Caco-2 (cell line): Measurements from ENCODE around the gene SLC24A4. TPM values are rescaled to one million over a fixed set of nuclear protein-coding genes. Genes with fewer than 3 reads are reported as not detected.

Experiments used
- BruUV-seq: library from RNA; stranded (reverse); fragments of 400-500 nt; replicated peaks from 2 replicates; lab custom pipeline; 2021; lab: Mats Ljungman, UMichigan
- CTCF ChIA-PET: fragments of 300-600 bp; sonication (Branson Sonifier 250); formaldehyde crosslinking; loops from one replicate; lab custom pipeline; 2022; ENCODE audit warnings: antibody characterized with exemption; lab: Charles Lee
- POLR2A ChIA-PET: fragments of 300-600 bp; sonication (Branson Sonifier 250); formaldehyde crosslinking; loops from one replicate; lab custom pipeline; 2022; ENCODE audit warnings: antibody characterized with exemption; lab: Charles Lee
- DNase-seq, 2 experiments: peaks; one replicate each; pipeline versions ENCODE4 v3.0.0 to v3.0.0-alpha.2; 2020 to 2022
- H3K27me3 ChIP-seq: replicated peaks from 2 replicates; pipeline ENCODE4 v1.6.0; 2011; ENCODE audit warnings: low read length; ENCODE audit not compliant: control insufficient read depth, insufficient read depth
- H3K36me3 ChIP-seq: 2 replicates; pipeline ENCODE4 v1.5.1; 2011; ENCODE audit warnings: low read length; ENCODE audit not compliant: control insufficient read depth, insufficient read depth
- H3K4me1 ChIP-seq: fragments of 250-450 bp; sonication (Bioruptor Pico); 2 replicates; pipeline ENCODE4 v1.5.1; 2020; ENCODE audit warnings: mild to moderate bottlenecking
- H3K4me3 ChIP-seq: 2 replicates; pipeline ENCODE4 v1.5.1; 2011; ENCODE audit warnings: low read depth, mild to moderate bottlenecking, control low read depth, low read length
- H3K9me3 ChIP-seq: fragments of 250-450 bp; sonication (Bioruptor Pico); 2 replicates; pipeline ENCODE4 v1.5.1; 2020; ENCODE audit warnings: mild to moderate bottlenecking, moderate library complexity
- H3K27ac Mint-ChIP-seq: one replicate; pipeline ENCODE4 v1.8.0; 2022; ENCODE audit warnings: mixed read lengths; ENCODE audit not compliant: unreplicated experiment
- H3K27me3 Mint-ChIP-seq: one replicate; pipeline ENCODE4 v1.8.0; 2022; ENCODE audit warnings: mixed read lengths; ENCODE audit not compliant: insufficient read depth, unreplicated experiment
- H3K36me3 Mint-ChIP-seq: one replicate; pipeline ENCODE4 v1.8.0; 2022; ENCODE audit warnings: mild to moderate bottlenecking, mixed read lengths; ENCODE audit not compliant: insufficient read depth, unreplicated experiment
- H3K4me1 Mint-ChIP-seq: one replicate; pipeline ENCODE4 v1.8.0; 2022; ENCODE audit warnings: low read depth, mixed read lengths; ENCODE audit not compliant: unreplicated experiment
- H3K4me3 Mint-ChIP-seq: one replicate; pipeline ENCODE4 v1.8.0; 2022; ENCODE audit warnings: mild to moderate bottlenecking, moderate library complexity, mixed read lengths; ENCODE audit not compliant: unreplicated experiment
- H3K9me3 Mint-ChIP-seq: one replicate; pipeline ENCODE4 v1.8.0; 2022; ENCODE audit warnings: mixed read lengths; ENCODE audit not compliant: unreplicated experiment
- intact Hi-C: fragments of 100-400 bp; cut with micrococcal nuclease; formaldehyde crosslinking; loops from one replicate; pipeline ENCODE4 v1.10.0; 2022; ENCODE audit not compliant: unreplicated experiment
- total RNA-seq: library from RNA; stranded (reverse); gene quantifications from 2 replicates; pipeline ENCODE4 v1.2.3, GENCODE V29; 2022
- TF ChIP-seq, protein P1 (sequence below), 2 experiments: fragments of 200-600 bp in 1 of 2; IDR thresholded peaks; 1 replicate in 1 of 2; 2 replicates in 1 of 2; pipeline versions ENCODE4 v1.5.1 to v1.8.0; 2011 to 2022; ENCODE audit warnings: antibody characterized with exemption in 1 of 2, control low read depth in 1 of 2, inconsistent platforms in 1 of 2, low read depth in 1 of 2, low read length in 1 of 2, mild to moderate bottlenecking in 1 of 2, moderate library complexity in 1 of 2; ENCODE audit not compliant: insufficient read depth in 1 of 2, severe bottlenecking in 1 of 2, unreplicated experiment in 1 of 2

The SLC24A4 gene
- total RNA-seq, 1 experiment from 2014 or later = not detected

DNA sequence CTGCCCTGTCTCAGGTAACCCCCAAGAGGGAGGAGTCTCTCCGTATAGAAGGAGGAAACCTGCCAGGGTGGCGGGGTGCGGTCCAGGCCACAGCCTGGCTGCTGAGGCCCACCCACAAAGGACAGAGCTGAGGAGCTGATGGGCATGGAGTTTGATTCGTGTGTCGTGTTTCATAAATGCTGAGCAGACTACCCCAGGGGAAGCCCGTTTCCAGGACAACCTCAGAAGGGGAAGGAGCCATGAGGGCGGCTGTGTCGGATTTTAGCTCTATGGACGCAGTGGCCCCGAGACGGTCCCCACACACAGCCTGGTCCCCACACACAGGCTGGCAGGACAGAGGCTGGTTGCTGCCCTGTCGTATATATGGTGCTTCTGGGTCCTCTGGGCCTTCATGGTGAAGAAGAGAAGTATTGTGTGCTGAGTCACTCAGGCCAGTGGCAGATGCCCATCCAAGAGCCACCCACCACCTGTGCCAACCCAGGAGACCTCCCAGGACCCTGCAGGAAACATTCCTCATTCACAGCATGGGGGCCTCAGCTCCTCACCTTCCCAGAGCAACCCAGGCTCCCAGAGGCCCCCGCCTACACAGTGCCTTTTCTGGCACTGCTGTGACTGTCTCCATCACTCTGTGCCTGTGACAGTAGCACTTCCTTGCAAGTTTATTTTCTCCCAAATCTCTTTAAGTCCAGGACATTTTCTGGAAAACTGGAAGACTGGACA is 127.5 kb downstream of the SLC24A4 start:
- no peak for DNase-seq
- H3K4me3 Mint-ChIP-seq = no peak overlapping the region
- H3K27me3 Mint-ChIP-seq = no peaks in the 10 kb centered on the region
- H3K27ac Mint-ChIP-seq = no peak overlapping the region
- TF ChIP-seq, protein P1, sequence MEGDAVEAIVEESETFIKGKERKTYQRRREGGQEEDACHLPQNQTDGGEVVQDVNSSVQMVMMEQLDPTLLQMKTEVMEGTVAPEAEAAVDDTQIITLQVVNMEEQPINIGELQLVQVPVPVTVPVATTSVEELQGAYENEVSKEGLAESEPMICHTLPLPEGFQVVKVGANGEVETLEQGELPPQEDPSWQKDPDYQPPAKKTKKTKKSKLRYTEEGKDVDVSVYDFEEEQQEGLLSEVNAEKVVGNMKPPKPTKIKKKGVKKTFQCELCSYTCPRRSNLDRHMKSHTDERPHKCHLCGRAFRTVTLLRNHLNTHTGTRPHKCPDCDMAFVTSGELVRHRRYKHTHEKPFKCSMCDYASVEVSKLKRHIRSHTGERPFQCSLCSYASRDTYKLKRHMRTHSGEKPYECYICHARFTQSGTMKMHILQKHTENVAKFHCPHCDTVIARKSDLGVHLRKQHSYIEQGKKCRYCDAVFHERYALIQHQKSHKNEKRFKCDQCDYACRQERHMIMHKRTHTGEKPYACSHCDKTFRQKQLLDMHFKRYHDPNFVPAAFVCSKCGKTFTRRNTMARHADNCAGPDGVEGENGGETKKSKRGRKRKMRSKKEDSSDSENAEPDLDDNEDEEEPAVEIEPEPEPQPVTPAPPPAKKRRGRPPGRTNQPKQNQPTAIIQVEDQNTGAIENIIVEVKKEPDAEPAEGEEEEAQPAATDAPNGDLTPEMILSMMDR (IDR thresholded peaks at IDR 0.05; ENCODE audit: insufficient read depth in 1 of 2, low read depth in 1 of 2, low read length in 1 of 2, severe bottlenecking in 1 of 2, unreplicated experiment in 1 of 2) = no peak
- no peaks in the 10 kb centered on the region for H3K4me1 ChIP-seq
- intact Hi-C loops = no loop called here
- POLR2A ChIA-PET = no interaction called here
- H3K4me3 ChIP-seq = no peak overlapping the region
- no peaks in the 10 kb centered on the region for H3K4me1 Mint-ChIP-seq
- no peaks in the 10 kb centered on the region for H3K27me3 ChIP-seq
- CTCF ChIA-PET = no interaction called here
- H3K36me3 ChIP-seq = no peaks in the 10 kb centered on the region
- no peaks in the 10 kb centered on the region for H3K9me3 Mint-ChIP-seq
- no peaks in the 10 kb centered on the region for H3K9me3 ChIP-seq
- no TSS peak for BruUV-seq
- no peaks in the 10 kb centered on the region for H3K36me3 Mint-ChIP-seq

DNA sequence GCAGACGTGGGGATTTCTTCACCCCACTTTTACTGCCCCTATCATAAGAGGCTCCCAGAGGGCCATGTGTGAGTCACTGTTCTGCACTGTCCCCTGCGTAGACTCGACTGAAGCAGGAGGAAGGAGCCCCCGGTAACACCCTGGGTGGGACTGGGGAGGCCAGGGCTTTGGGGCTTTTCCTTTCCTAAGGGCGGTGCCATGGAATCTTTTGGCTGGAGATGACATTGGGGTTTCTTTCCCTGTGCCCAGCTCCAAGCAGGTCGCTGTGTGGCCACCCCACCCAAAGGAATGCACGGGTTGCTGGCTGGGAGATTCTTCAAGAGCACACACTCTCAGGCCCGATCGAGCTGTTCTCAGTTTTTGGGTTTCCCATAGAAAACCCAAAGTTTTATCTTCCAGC is 128.3 kb downstream of the SLC24A4 start:
- intact Hi-C loops = no loop called here
- TF ChIP-seq, protein P1 (IDR thresholded peaks at IDR 0.05; ENCODE audit: insufficient read depth in 1 of 2, low read depth in 1 of 2, low read length in 1 of 2, severe bottlenecking in 1 of 2, unreplicated experiment in 1 of 2) = no peak
- no peaks in the 10 kb centered on the region for H3K36me3 ChIP-seq
- H3K36me3 Mint-ChIP-seq = no peaks in the 10 kb centered on the region
- ChIA-PET POLR2A (no interaction called here), CTCF (no interaction called here)
- no peaks in the 10 kb centered on the region for H3K9me3 Mint-ChIP-seq
- no TSS peak for BruUV-seq
- H3K27me3 ChIP-seq = no peaks in the 10 kb centered on the region
- no peaks in the 10 kb centered on the region for H3K4me1 Mint-ChIP-seq
- H3K4me1 ChIP-seq = no peaks in the 10 kb centered on the region
- H3K27me3 Mint-ChIP-seq = no peaks in the 10 kb centered on the region
- no peak overlapping the region for H3K27ac Mint-ChIP-seq
- H3K4me3 Mint-ChIP-seq = no peak overlapping the region
- H3K9me3 ChIP-seq = no peaks in the 10 kb centered on the region
- DNase-seq = no peak
- H3K4me3 ChIP-seq = no peak overlapping the region

DNA sequence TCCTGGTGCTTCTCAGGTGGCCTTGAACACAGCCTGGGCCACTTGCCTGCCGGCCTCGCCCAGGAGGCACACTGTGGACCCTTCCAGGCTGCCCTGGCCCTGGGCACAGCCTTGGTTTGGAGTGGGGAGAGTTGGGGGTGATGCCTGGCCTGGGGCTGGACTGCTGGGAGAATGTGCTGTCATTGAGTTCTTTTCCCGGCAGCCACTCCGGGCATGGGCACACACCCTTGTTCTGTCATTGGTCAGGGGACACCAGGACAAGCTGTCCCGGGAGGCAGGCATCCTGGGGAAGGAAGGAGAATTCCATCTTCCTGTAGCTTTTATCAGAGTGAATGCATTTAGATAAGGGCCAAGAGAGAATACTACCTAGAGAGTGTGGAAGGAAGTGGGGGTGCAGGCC is 128.8 kb downstream of the SLC24A4 start:
- DNase-seq = no peak
- Mint-ChIP-seq H3K4me1 (no peaks in the 10 kb centered on the region), H3K27me3 (no peaks in the 10 kb centered on the region), H3K4me3 (no peak overlapping the region), H3K27ac (no peak overlapping the region), H3K36me3 (no peaks in the 10 kb centered on the region), H3K9me3 (no peaks in the 10 kb centered on the region)
- no peaks in the 10 kb centered on the region for H3K4me1 ChIP-seq
- POLR2A ChIA-PET = no interaction called here
- H3K4me3 ChIP-seq = no peak overlapping the region
- intact Hi-C loops = no loop called here
- CTCF ChIA-PET = no interaction called here
- H3K27me3 ChIP-seq = no peaks in the 10 kb centered on the region
- TF ChIP-seq, protein P1 (IDR thresholded peaks at IDR 0.05; ENCODE audit: insufficient read depth in 1 of 2, low read depth in 1 of 2, low read length in 1 of 2, severe bottlenecking in 1 of 2, unreplicated experiment in 1 of 2) = no peak
- no peaks in the 10 kb centered on the region for H3K9me3 ChIP-seq
- no TSS peak for BruUV-seq
- H3K36me3 ChIP-seq = no peaks in the 10 kb centered on the region
